Gastrocnemius medialis (tissue), 4 donors: Measurements from ENCODE around the gene C2orf74. TPM values are rescaled to one million over a fixed set of nuclear protein-coding genes. Genes with fewer than 3 reads are reported as not detected.

Source experiments
- ATAC-seq, 2 donors: fragments of 150-250 bp; one replicate each; pipeline ENCODE4 v1.9.1; 2016
- DNase-seq, 2 donors: peaks; one replicate each; pipeline ENCODE4 v3.0.0-alpha.2; 2019
- H3K27ac ChIP-seq, 4 donors: fragments of 200-600 bp; sonication (generic); 1 replicate in 1 of 4; 2 replicates in 3 of 4; pipeline ENCODE4 v1.5.1; 2016 to 2018; ENCODE audit warnings: mild to moderate bottlenecking in 2 of 4, moderate library complexity in 1 of 4
- H3K27me3 ChIP-seq, 3 donors: fragments of 200-600 bp; sonication (generic) in 2 of 3; 1 replicate in 1 of 3; 2 replicates in 2 of 3; pipeline versions ENCODE4 v1.5.1 to v1.6.0; 2016 to 2019; ENCODE audit warnings: mild to moderate bottlenecking in 1 of 3, moderate library complexity in 1 of 3
- H3K36me3 ChIP-seq, 2 donors: fragments of 200-600 bp; sonication (generic) in 1 of 2; one replicate each; pipeline ENCODE4 v1.5.1; 2017 to 2018
- H3K4me1 ChIP-seq, 2 donors: fragments of 200-600 bp; sonication (generic) in 1 of 2; one replicate each; pipeline ENCODE4 v1.5.1; 2016 to 2017; ENCODE audit warnings: mild to moderate bottlenecking in 2 of 2
- H3K4me3 ChIP-seq, 4 donors: fragments of 200-600 bp; sonication (generic) in 3 of 4; 1 replicate in 1 of 4; 2 replicates in 3 of 4; pipeline ENCODE4 v1.5.1; 2016 to 2019; ENCODE audit warnings: mild to moderate bottlenecking in 2 of 4
- H3K9me3 ChIP-seq, 3 donors: fragments of 200-600 bp; sonication (generic) in 2 of 3; 1 replicate in 1 of 3; 2 replicates in 2 of 3; pipeline ENCODE4 v1.5.1; 2016 to 2019
- CTCF ChIP-seq, 5 experiments: fragments of 450-650 bp in 3 of 5; fragments of 200-600 bp in 2 of 5; sonication (generic) in 2 of 5; IDR thresholded peaks in 4 of 5; conservative IDR thresholded peaks in 1 of 5; 1 replicate in 4 of 5; 2 replicates in 1 of 5; pipeline ENCODE4 v1.5.1; 2016 to 2019; ENCODE audit warnings: antibody characterized with exemption in 5 of 5, mild to moderate bottlenecking in 3 of 5, moderate library complexity in 3 of 5
- in situ Hi-C, 4 donors: fragments of 200-750 bp; cut with MboI; loops; one replicate each; pipeline versions ENCODE4 v1.15.0 to v1.8.0; 2017; ENCODE audit warnings: low sequenced_read_pairs in 4 of 4
- intact Hi-C: fragments of 100-400 bp; cut with DNase I; formaldehyde crosslinking; loops from one replicate; pipeline ENCODE4 v1.15.1; 2023; ENCODE audit warnings: low total_unique reads
- total RNA-seq, 4 donors: library from RNA; depleted of rRNA; stranded (reverse); fragments of >200 nt; gene quantifications; one replicate each; pipeline versions ENCODE4 v1.1.0 to v1.2.3, GENCODE V29; 2016

Gene C2orf74
- total RNA-seq, 4 donors from 2014 or later, result 6.6 to 19.2 (median 8.4) TPM

- DNase-seq (no peak), ATAC-seq (no peak)
- no peak overlapping the region for H3K27ac ChIP-seq
- no peaks in the 10 kb centered on the region for H3K27me3 ChIP-seq
- intact Hi-C loops, result no loop called here
- TF ChIP-seq CTCF (IDR thresholded peaks at IDR 0.05 in 4 of 5, conservative IDR thresholded peaks at IDR 0.05 in 1 of 5), result no peak
- no peak overlapping the region for H3K4me3 ChIP-seq
- H3K4me1 ChIP-seq, result peaks cover 9 to 16% of the 10 kb centered on the region in 2 donors
- no peaks in the 10 kb centered on the region for H3K9me3 ChIP-seq
- H3K36me3 ChIP-seq, result peaks cover 0 to 28% of the 10 kb centered on the region in 2 donors
- in situ Hi-C loops, result no loop called here
These were observed 52.2 kb downstream of the C2orf74 start for GRCh38 chr2:61214171-61214570.

Other genes starting within 250 kb of the C2orf74 start
- 10 to 100 TPM; 19.3 to 53.9 (median 35.4) TPM for gene PEX13, start 144.5 kb upstream of the C2orf74 start, total RNA-seq
- 1 to 10 TPM; 1.0 to 5.0 (median 3.5) TPM for gene PUS10, start 143.9 kb upstream of the C2orf74 start, total RNA-seq
- 1 to 10 TPM; 1.5 to 6.5 (median 2.1) TPM for gene SANBR, start 96.3 kb upstream of the C2orf74 start, total RNA-seq